VCaP (cell line): ENCODE results near the gene ARID4B.
A peak's percentile ranks its signal among the peaks of the same experiment; 100 is the strongest.

Experiments used
- H3K27ac ChIP-seq: fragments of 450-650 bp; 2 replicates; pipeline ENCODE4 v1.5.1; 2017
- TF ChIP-seq, protein P1 (sequence below): fragments of 450-650 bp; conservative IDR thresholded peaks from 2 replicates; pipeline ENCODE4 v1.5.1; 2017; ENCODE audit warnings: mild to moderate bottlenecking, moderate library complexity

ARID4B gene

DNA sequence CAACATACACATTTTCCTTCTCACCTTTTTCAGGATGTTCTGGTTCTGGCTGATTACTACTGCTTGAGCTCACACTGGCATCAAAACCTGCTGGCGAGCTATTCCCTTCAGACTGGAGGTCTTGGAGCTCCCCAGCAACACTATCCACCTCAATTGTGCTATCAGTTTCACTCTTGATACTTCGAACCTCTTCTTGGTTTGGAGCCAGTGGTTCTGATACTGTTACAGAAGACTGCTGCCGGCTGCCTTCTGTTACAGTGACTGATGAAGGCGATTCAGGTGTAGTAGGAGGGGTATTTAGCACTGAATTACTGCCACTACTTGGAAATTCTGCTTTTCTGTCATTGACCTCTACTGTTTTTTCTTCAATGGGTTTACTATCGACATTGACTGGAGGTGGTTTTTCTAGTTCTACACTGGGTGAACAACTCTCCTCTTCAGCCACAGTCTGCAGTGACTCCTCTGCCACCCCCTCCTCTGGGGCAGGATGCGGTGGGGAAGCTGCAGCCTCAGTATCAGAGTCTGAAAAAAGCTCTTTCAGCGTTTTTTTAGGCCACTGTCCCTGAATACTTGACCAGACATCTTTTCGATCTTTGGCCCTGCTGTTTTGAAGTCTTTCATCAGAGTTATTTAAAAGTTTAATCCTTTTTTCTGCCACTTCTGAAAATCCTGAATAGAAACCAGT, 146.3 kb downstream of the ARID4B start:
- H3K27ac ChIP-seq: no peak overlapping the region
- TF ChIP-seq, protein P1, sequence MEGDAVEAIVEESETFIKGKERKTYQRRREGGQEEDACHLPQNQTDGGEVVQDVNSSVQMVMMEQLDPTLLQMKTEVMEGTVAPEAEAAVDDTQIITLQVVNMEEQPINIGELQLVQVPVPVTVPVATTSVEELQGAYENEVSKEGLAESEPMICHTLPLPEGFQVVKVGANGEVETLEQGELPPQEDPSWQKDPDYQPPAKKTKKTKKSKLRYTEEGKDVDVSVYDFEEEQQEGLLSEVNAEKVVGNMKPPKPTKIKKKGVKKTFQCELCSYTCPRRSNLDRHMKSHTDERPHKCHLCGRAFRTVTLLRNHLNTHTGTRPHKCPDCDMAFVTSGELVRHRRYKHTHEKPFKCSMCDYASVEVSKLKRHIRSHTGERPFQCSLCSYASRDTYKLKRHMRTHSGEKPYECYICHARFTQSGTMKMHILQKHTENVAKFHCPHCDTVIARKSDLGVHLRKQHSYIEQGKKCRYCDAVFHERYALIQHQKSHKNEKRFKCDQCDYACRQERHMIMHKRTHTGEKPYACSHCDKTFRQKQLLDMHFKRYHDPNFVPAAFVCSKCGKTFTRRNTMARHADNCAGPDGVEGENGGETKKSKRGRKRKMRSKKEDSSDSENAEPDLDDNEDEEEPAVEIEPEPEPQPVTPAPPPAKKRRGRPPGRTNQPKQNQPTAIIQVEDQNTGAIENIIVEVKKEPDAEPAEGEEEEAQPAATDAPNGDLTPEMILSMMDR: no peak

DNA sequence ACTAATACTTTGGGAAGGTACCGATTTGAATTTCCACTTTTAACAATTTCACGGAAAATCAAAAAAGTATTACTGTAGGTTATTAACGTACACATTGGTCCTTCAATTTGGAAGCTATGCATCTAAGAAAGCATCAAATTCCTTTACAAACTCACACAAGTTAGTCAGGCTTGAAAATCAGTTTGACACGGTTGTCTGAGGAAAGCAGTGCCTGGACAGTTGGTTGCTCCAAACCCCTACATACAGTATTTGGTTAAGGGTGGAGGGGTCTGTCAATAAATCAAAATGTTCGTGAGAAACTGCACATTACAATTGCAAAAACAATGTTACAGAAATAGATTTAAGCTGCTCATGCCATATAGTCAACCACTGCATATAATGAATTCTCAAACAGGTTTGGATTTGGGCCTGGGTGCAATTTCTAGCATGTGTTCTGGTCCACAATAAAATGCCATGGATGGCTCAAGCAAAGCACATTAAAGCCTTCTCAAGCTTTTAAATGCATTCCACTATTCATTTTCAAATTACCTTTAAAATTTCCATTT, 147.0 kb downstream of the ARID4B start:
- no peak overlapping the region for H3K27ac ChIP-seq
- TF ChIP-seq, protein P1: no peak

DNA sequence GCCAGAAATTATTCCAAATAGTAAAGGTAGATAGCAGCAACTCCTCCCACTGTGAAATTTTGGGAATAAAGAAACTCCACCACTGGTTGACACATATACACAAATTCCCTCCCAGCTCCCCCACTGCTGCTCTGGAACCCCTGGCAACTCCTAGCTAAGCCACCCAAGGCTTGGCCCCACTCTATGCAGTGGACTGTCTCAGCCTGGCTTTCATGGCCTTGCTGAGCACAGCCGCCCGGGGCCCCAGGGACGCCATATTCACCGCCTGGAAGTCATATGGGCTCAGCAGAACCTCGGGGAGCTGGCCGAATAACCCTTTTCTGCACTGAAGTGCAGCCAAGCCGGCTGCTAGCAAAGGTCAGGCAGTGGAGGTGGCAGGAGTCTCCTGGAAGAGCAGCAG, 151.5 kb downstream of the ARID4B start:
- H3K27ac ChIP-seq: no peak overlapping the region
- TF ChIP-seq, protein P1: no peak

DNA sequence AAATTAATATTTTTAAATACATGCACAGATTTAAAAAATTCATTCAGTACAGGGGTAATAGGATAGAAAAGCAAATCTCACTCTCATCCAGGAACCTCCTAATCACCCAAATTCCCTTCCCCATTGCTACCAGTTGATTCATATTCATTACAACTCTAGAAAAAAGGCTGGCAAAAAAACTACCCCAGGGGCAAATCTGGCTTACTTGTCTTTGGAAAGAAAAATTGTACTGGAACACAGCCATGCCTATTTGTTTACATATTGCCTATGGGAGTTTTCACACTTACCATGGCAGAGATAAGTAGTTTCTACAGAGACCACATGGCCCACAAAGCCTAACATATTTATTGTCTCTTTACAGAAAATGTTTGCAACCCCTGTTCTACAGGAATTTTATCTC, 158.0 kb downstream of the ARID4B start:
- H3K27ac ChIP-seq: no peak overlapping the region
- TF ChIP-seq, protein P1: no peak

DNA sequence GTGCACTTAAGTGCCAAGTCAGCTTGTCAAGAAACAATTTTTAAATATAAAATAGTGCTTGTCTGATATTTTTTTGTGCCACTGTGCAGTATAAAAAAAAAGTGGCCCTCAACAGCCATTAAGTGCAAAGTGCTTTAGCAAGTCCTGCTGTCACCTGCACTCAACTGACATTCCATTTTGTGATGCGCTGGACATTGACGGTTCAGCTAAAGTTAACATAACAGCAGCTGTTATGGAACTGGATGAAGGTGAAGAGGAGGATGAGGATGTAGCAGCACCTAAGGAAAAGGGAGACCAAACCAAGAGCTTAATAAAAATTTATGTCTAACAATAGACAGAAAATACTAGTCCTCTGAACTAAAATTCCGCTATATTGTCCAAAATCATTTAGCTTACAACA, 159.6 kb downstream of the ARID4B start:
- no peak overlapping the region for H3K27ac ChIP-seq
- TF ChIP-seq, protein P1: no peak

DNA sequence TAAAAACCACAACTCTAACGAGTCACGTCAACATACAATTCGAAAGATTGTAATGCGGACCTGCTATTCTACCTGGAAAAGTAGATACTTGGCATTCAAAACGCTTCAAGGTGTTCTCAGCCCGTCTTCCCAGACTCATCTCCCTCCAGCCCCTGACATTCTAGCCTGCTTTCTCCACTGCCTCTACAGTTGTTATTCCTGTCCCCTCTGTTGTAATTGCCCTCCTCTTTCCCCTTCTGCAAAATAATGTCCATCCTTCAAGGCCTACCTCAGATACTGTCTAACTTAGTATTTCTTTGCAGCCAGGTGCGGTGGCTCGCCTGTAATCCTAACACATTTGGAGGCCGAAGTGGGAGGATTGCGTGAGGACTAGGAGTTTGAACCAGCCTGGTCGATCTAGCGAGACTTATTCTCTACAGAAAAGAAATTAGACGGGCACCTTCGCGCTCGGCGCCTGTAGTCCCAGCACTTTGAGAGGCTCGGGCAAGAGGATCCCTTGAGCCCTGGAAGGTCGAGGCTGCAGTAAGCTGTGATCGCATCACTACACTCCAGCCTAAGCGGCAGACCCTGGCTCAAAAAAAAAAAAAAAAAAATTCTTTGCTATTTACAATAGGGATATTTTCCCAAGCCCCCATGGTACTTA, 166.2 kb downstream of the ARID4B start:
- TF ChIP-seq, protein P1: no peak
- peak overlapping the region; percentile 83 for H3K27ac ChIP-seq

DNA sequence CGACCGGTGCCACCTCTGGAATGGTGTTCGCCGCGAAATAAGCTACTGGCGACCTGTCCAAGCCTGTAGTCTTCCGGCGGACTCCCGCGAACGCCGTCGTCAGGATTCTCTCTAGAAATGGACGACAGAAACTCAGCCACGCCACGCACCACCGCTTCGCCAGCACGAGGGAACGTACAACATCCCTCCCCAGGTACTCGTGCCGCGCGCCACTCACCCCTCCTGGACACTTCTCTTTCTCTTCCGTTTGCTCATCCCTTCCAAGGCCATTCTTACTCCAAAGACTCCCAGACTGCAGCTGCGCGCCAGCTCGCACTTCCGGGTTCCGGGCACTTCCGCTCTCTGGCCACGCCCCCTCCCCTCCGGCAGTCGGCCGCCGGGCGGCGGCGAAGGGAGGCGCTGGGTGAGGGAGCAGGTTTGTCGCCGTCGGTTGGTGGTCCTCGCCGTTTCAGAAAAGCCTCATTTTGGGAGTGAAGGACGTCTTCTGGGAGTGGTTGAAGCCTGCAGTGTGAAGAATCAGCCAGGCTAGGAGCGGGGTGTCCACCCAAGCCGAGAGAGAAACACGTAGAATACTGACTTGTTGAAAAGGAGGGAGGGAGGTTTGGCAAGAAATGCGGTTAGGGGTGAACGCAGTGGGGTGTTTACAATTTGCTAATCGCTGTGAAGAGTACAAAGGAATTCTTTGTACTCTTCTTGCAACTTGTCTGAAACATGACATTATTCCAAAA, 166.9 kb downstream of the ARID4B start, which contains the start of gene RBM34:
Gene RBM34 (minus strand): TSS at position 294 of the 728 bp plus-strand sequence. CDS start 24 bp downstream, at position 270.
- H3K27ac ChIP-seq: peak within 1 kb of the TSS; percentile 83
- TF ChIP-seq, protein P1: no peak
